DND-41 (cell line): ENCODE data around the gene ST7.

Experiments used
- ATAC-seq: fragments of 200-7000 bp; cut with Tn5 transposase; 3 replicates; pipeline ENCODE4 v1.9.1; 2021; ENCODE audit warnings: low read depth; ENCODE audit not compliant: insufficient read depth
- DNase-seq: peaks from one replicate; pipeline ENCODE4 v3.0.0-alpha.2; 2020
- H2AFZ ChIP-seq: 2 replicates; pipeline ENCODE4 v1.6.0; 2012; ENCODE audit warnings: low read depth, low read length
- H3K27ac ChIP-seq: 2 replicates; pipeline ENCODE4 v1.5.1; 2012; ENCODE audit warnings: low read length, inconsistent platforms
- H3K27me3 ChIP-seq: fragments of 200-600 bp; sonication (generic); 2 replicates; pipeline ENCODE4 v1.6.0; 2012; ENCODE audit warnings: low read length, mild to moderate bottlenecking, inconsistent platforms; ENCODE audit not compliant: insufficient read depth, poor library complexity
- H3K36me3 ChIP-seq: 2 replicates; pipeline ENCODE4 v1.5.1; 2012; ENCODE audit warnings: low read length, inconsistent platforms; ENCODE audit not compliant: insufficient read depth
- H3K4me1 ChIP-seq: 2 replicates; pipeline ENCODE4 v1.5.1; 2012; ENCODE audit warnings: mild to moderate bottlenecking, low read length; ENCODE audit not compliant: insufficient read depth
- H3K4me2 ChIP-seq: 2 replicates; pipeline ENCODE4 v1.6.0; 2012; ENCODE audit warnings: mild to moderate bottlenecking, moderate library complexity, low read length, inconsistent platforms; ENCODE audit not compliant: insufficient read depth
- H3K4me3 ChIP-seq, 2 experiments: fragments of 200-600 bp in 1 of 2; shearing (Covaris generic) in 1 of 2; 2 replicates each; pipeline ENCODE4 v1.5.1; 2012 to 2016; ENCODE audit warnings: inconsistent platforms in 2 of 2, low read length in 2 of 2, mild to moderate bottlenecking in 2 of 2, low read depth in 1 of 2, moderate library complexity in 1 of 2
- H3K79me2 ChIP-seq: 2 replicates; pipeline ENCODE4 v1.6.0; 2012; ENCODE audit warnings: low read length, inconsistent platforms; ENCODE audit not compliant: insufficient read depth
- H3K9ac ChIP-seq: 2 replicates; pipeline ENCODE4 v1.6.0; 2012; ENCODE audit warnings: low read depth, mild to moderate bottlenecking, inconsistent platforms, low read length, moderate library complexity
- H3K9me3 ChIP-seq: 2 replicates; pipeline ENCODE4 v1.5.1; 2012; ENCODE audit warnings: low read length, moderate library complexity, mild to moderate bottlenecking, inconsistent platforms; ENCODE audit not compliant: insufficient read depth, severe bottlenecking
- H4K20me1 ChIP-seq: 2 replicates; pipeline ENCODE4 v1.6.0; 2012; ENCODE audit warnings: low read length; ENCODE audit not compliant: insufficient read depth
- CTCF ChIP-seq: IDR thresholded peaks from 2 replicates; pipeline ENCODE4 v1.5.1; 2012; ENCODE audit warnings: borderline replicate concordance, low read length, moderate library complexity, mild to moderate bottlenecking; ENCODE audit not compliant: poor library complexity, severe bottlenecking; ENCODE audit errors: extremely low read depth
- EZH2 ChIP-seq: IDR thresholded peaks from 3 replicates; pipeline ENCODE4 v1.6.1; 2012; ENCODE audit warnings: borderline replicate concordance, low read depth, mild to moderate bottlenecking, moderate library complexity, low read length, inconsistent platforms; ENCODE audit not compliant: severe bottlenecking

Gene ST7

GRCh38 chr7:117092785-117093184 is 139.5 kb downstream of the ST7 start:
- peaks cover 13% of the 10 kb centered on the region for H3K4me1 ChIP-seq
- H4K20me1 ChIP-seq: 0 out of 2 replicates have a peak, but pooled peaks cover 2% of the 10 kb centered on the region
- no peaks in the 10 kb centered on the region for H3K79me2 ChIP-seq
- H3K4me3 ChIP-seq: no peak overlapping the region
- DNase-seq (no peak), ATAC-seq (no peak)
- TF ChIP-seq EZH2 (no peak), CTCF (no peak)
- no peak overlapping the region for H3K27ac ChIP-seq
- H3K27me3 ChIP-seq: peaks cover 5% of the 10 kb centered on the region
- no peaks in the 10 kb centered on the region for H3K9me3 ChIP-seq
- H3K4me2 ChIP-seq: no peak overlapping the region
- H3K9ac ChIP-seq: no peak overlapping the region
- H2AFZ ChIP-seq: no peak overlapping the region
- H3K36me3 ChIP-seq: no peaks in the 10 kb centered on the region

GRCh38 chr7:117094457-117094856 is 141.2 kb downstream of the ST7 start:
- Histone ChIP-seq H3K27ac (no peak overlapping the region), H3K36me3 (no peaks in the 10 kb centered on the region), H2AFZ (no peak overlapping the region), H3K9me3 (no peaks in the 10 kb centered on the region), H4K20me1 (0 out of 2 replicates have a peak, but pooled peaks cover 2% of the 10 kb centered on the region), H3K9ac (no peak overlapping the region), H3K4me1 (no peaks in the 10 kb centered on the region), H3K4me3 (no peak overlapping the region), H3K4me2 (no peak overlapping the region), H3K79me2 (no peaks in the 10 kb centered on the region), H3K27me3 (peaks cover 5% of the 10 kb centered on the region)
- DNase-seq (no peak), ATAC-seq (no peak)
- no peak for TF ChIP-seq CTCF
- TF ChIP-seq EZH2: no peak

GRCh38 chr7:117095055-117095454 is 141.8 kb downstream of the ST7 start:
- Histone ChIP-seq H3K4me1 (no peaks in the 10 kb centered on the region), H3K9ac (no peak overlapping the region), H3K4me2 (no peak overlapping the region), H3K4me3 (no peak overlapping the region), H4K20me1 (0 out of 2 replicates have a peak, but pooled peaks cover 2% of the 10 kb centered on the region), H3K9me3 (no peaks in the 10 kb centered on the region), H3K36me3 (no peaks in the 10 kb centered on the region), H3K27ac (no peak overlapping the region), H3K79me2 (no peaks in the 10 kb centered on the region), H2AFZ (no peak overlapping the region), H3K27me3 (peaks cover 5% of the 10 kb centered on the region)
- TF ChIP-seq CTCF (no peak), EZH2 (no peak)
- ATAC-seq (no peak), DNase-seq (no peak)

- H3K9me3 ChIP-seq: no peaks in the 10 kb centered on the region
- no peak overlapping the region for H3K9ac ChIP-seq
- DNase-seq: no peak
- H3K4me3 ChIP-seq: no peak overlapping the region
- no peaks in the 10 kb centered on the region for H3K36me3 ChIP-seq
- no peaks in the 10 kb centered on the region for H3K79me2 ChIP-seq
- H2AFZ ChIP-seq: no peak overlapping the region
- H3K27me3 ChIP-seq: peaks cover 9% of the 10 kb centered on the region
- no peak overlapping the region for H3K4me2 ChIP-seq
- ATAC-seq: no peak
- H4K20me1 ChIP-seq: no peaks in the 10 kb centered on the region
- no peak for TF ChIP-seq EZH2
- H3K27ac ChIP-seq: no peak overlapping the region
- no peaks in the 10 kb centered on the region for H3K4me1 ChIP-seq
These were observed 143.0 kb downstream of the ST7 start for GRCh38 chr7:117096330-117096729.
